Heart left ventricle (tissue), 13 donors: ENCODE measurements around the gene PGP.

Experiments
- POLR2A ChIP-seq, 2 donors: fragments of 450-650 bp; IDR thresholded peaks; one replicate each; pipeline ENCODE4 v1.6.1; 2017; ENCODE audit warnings: antibody characterized with exemption in 2 of 2, mild to moderate bottlenecking in 2 of 2, moderate library complexity in 2 of 2
- TF ChIP-seq, protein P1 (sequence below), 12 donors: fragments of 200-600 bp; sonication (generic) in 4 of 12; IDR thresholded peaks; one replicate each; pipeline versions ENCODE4 v1.5.0 to v1.8.0; 2018 to 2022; ENCODE audit warnings: antibody characterized with exemption in 12 of 12, mild to moderate bottlenecking in 5 of 12
- donor health status: ischemic (EF 13 %, LVEDD 7.1; RV severe dilation, severe dysfunction).
- donor health status: DM: no; HTN: yes; CAD: no.
- donor health status: DM: no; HTN: no; CAD: no.
- donor health status: ischemic (EF 25% LVEDD 6.9; RV normal size, moderate dysfunction).
- donor health status: ischemic (EF 25% LVEDD 5.7; RV mildly dilated, moderate dysfunction).
- donor health status: ischemic (EF 35%, LVEDD 5.7; RV mildly dilated, moderate dysfunction).
- donor health status: nonischemic (EF 11% LVEDD 7.7; RV severe dilation, severe dysfunction).
- donor health status: DM: yes; HTN: yes; CAD: no.
- donor health status: PGD.
- donor health status: ischemic (EF 29% LVEDD 5.4; RV normal size, mild dysfunction).
- donor health status: nonischemic (EF 23%, LVEDD 6.1; RV moderate dilation, normal function).

- TF ChIP-seq, protein P1, sequence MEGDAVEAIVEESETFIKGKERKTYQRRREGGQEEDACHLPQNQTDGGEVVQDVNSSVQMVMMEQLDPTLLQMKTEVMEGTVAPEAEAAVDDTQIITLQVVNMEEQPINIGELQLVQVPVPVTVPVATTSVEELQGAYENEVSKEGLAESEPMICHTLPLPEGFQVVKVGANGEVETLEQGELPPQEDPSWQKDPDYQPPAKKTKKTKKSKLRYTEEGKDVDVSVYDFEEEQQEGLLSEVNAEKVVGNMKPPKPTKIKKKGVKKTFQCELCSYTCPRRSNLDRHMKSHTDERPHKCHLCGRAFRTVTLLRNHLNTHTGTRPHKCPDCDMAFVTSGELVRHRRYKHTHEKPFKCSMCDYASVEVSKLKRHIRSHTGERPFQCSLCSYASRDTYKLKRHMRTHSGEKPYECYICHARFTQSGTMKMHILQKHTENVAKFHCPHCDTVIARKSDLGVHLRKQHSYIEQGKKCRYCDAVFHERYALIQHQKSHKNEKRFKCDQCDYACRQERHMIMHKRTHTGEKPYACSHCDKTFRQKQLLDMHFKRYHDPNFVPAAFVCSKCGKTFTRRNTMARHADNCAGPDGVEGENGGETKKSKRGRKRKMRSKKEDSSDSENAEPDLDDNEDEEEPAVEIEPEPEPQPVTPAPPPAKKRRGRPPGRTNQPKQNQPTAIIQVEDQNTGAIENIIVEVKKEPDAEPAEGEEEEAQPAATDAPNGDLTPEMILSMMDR (IDR thresholded peaks at IDR 0.05), result no peak
- TF ChIP-seq POLR2A (IDR thresholded peaks at IDR 0.05), result no peak
Observed at GRCh38 chr16:2232094-2232990, 17.7 kb upstream of the PGP start.
